H1 (cell line): ENCODE data around the gene NGFR. TPM values are rescaled to one million over a fixed set of nuclear protein-coding genes. Genes with fewer than 3 reads are reported as not detected.

ENCODE experiments used
- ASH2L ChIP-seq: fragments of 200-600, 300-600 bp; sonication (generic); IDR thresholded peaks from one replicate; pipeline ENCODE4 v1.7.1; 2017; ENCODE audit warnings: low read length
- EP300 ChIP-seq, 2 experiments: IDR thresholded peaks; 1 replicate in 1 of 2; 2 replicates in 1 of 2; pipeline ENCODE4 v1.6.1; 2011 to 2012; ENCODE audit warnings: low read depth in 2 of 2, low read length in 2 of 2, mild to moderate bottlenecking in 2 of 2, borderline replicate concordance in 1 of 2, inconsistent platforms in 1 of 2, moderate library complexity in 1 of 2
- KDM4A ChIP-seq: IDR thresholded peaks from one replicate; pipeline ENCODE4 v1.7.1; 2012; ENCODE audit warnings: low read depth, mild to moderate bottlenecking, moderate library complexity, low read length, inconsistent platforms; ENCODE audit not compliant: severe bottlenecking
- RBBP5 ChIP-seq: IDR thresholded peaks from 2 replicates; pipeline ENCODE4 v1.7.1; 2012; ENCODE audit warnings: low read depth, mild to moderate bottlenecking, inconsistent platforms, low read length, moderate library complexity, borderline replicate concordance
- SUZ12 ChIP-seq: fragments of 200-600 bp; sonication (generic); IDR thresholded peaks from 2 replicates; pipeline ENCODE4 v1.6.1; 2012; ENCODE audit warnings: mild to moderate bottlenecking, inconsistent platforms, low read length, moderate library complexity, mixed read lengths
- YY1 ChIP-seq: IDR thresholded peaks from 2 replicates; pipeline ENCODE4 v1.6.1; 2011; ENCODE audit warnings: low read depth, mild to moderate bottlenecking, low read length
- polyA plus RNA-seq, 7 experiments: library from polyadenylated mRNA; depleted of rRNA in 3 of 7; stranded (reverse) in 5 of 7; unstranded in 2 of 7; fragments of >200 nt in 5 of 7; fragments of 200-250 nt in 2 of 7; gene quantifications; 1 replicate in 5 of 7; 2 replicates in 1 of 7; 4 replicates in 1 of 7; pipeline versions ENCODE4 v1.2.1 to v1.2.3, GENCODE V29; 2011 to 2013; ENCODE audit warnings: missing spikeins in 2 of 7, mixed read lengths in 2 of 7
- total RNA-seq: library from RNA; stranded (reverse); fragmentation: NEBNext Ultra II Directional; extraction: Animal tissue kit (Norgen Biotek cat#: 25700); gene quantifications from 2 replicates; pipeline ENCODE4 v1.2.1, GENCODE V29; 2021
- TF ChIP-seq, protein P1 (sequence below): fragments of 300-600 bp; sonication (generic); IDR thresholded peaks from 2 replicates; pipeline ENCODE4 v1.7.1; 2012; ENCODE audit warnings: low read length, moderate library complexity, mild to moderate bottlenecking, inconsistent platforms; ENCODE audit not compliant: insufficient replicate concordance
- TF ChIP-seq, protein P2 (sequence below): IDR thresholded peaks from 2 replicates; pipeline ENCODE4 v1.6.1; 2012; ENCODE audit warnings: inconsistent platforms

NGFR gene
- total and polyA plus RNA-seq, 2 of the 8 experiments (the other 6 are each of a cell fraction or from before 2014, with no cell fraction given), result 8.1 to 10.3 TPM

DNA sequence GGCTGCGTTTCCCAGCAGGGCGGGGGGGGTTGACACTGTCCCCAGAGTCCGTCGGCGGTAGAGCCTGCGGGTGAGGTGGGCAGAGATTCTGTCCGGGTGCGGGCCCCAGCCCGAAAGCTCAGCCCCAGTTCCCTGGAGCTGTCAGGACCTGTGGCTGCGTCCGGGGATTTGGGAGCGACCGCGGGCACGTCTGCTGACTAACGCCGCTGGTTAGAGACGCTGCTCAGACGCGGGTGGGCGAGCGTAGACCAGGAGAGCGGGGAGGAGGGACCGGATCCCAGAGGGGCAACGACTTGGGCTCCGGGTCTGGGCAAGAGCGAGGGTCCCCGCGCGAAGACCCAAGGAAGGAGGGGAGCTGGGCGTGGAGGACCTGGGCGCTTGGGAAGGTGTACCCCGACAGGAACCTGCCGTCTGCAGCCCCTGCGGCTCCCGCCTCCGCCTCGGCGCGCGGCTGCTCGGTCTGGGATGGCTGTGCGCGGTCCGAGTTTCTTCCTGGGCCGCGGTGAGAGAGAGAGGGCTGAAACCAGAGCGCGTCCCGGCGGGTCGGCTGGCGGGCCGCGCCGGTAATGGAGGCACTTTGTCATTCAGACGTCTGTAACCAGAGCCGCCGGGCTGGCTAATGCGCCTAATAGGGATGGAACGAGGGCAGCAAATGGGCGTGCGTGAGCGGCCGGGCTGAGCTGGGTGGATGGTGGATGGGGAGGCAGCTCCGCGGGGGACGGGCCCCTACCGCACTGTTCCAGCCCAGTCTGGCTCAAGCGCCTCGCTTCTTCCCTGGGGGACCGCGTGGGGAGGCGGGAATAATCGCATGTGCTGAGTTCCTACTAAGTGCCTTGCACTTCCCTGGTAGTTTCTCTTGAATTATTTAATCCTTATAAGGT lies 2.3 kb downstream of the NGFR start (continued):
- TF ChIP-seq, protein P1, sequence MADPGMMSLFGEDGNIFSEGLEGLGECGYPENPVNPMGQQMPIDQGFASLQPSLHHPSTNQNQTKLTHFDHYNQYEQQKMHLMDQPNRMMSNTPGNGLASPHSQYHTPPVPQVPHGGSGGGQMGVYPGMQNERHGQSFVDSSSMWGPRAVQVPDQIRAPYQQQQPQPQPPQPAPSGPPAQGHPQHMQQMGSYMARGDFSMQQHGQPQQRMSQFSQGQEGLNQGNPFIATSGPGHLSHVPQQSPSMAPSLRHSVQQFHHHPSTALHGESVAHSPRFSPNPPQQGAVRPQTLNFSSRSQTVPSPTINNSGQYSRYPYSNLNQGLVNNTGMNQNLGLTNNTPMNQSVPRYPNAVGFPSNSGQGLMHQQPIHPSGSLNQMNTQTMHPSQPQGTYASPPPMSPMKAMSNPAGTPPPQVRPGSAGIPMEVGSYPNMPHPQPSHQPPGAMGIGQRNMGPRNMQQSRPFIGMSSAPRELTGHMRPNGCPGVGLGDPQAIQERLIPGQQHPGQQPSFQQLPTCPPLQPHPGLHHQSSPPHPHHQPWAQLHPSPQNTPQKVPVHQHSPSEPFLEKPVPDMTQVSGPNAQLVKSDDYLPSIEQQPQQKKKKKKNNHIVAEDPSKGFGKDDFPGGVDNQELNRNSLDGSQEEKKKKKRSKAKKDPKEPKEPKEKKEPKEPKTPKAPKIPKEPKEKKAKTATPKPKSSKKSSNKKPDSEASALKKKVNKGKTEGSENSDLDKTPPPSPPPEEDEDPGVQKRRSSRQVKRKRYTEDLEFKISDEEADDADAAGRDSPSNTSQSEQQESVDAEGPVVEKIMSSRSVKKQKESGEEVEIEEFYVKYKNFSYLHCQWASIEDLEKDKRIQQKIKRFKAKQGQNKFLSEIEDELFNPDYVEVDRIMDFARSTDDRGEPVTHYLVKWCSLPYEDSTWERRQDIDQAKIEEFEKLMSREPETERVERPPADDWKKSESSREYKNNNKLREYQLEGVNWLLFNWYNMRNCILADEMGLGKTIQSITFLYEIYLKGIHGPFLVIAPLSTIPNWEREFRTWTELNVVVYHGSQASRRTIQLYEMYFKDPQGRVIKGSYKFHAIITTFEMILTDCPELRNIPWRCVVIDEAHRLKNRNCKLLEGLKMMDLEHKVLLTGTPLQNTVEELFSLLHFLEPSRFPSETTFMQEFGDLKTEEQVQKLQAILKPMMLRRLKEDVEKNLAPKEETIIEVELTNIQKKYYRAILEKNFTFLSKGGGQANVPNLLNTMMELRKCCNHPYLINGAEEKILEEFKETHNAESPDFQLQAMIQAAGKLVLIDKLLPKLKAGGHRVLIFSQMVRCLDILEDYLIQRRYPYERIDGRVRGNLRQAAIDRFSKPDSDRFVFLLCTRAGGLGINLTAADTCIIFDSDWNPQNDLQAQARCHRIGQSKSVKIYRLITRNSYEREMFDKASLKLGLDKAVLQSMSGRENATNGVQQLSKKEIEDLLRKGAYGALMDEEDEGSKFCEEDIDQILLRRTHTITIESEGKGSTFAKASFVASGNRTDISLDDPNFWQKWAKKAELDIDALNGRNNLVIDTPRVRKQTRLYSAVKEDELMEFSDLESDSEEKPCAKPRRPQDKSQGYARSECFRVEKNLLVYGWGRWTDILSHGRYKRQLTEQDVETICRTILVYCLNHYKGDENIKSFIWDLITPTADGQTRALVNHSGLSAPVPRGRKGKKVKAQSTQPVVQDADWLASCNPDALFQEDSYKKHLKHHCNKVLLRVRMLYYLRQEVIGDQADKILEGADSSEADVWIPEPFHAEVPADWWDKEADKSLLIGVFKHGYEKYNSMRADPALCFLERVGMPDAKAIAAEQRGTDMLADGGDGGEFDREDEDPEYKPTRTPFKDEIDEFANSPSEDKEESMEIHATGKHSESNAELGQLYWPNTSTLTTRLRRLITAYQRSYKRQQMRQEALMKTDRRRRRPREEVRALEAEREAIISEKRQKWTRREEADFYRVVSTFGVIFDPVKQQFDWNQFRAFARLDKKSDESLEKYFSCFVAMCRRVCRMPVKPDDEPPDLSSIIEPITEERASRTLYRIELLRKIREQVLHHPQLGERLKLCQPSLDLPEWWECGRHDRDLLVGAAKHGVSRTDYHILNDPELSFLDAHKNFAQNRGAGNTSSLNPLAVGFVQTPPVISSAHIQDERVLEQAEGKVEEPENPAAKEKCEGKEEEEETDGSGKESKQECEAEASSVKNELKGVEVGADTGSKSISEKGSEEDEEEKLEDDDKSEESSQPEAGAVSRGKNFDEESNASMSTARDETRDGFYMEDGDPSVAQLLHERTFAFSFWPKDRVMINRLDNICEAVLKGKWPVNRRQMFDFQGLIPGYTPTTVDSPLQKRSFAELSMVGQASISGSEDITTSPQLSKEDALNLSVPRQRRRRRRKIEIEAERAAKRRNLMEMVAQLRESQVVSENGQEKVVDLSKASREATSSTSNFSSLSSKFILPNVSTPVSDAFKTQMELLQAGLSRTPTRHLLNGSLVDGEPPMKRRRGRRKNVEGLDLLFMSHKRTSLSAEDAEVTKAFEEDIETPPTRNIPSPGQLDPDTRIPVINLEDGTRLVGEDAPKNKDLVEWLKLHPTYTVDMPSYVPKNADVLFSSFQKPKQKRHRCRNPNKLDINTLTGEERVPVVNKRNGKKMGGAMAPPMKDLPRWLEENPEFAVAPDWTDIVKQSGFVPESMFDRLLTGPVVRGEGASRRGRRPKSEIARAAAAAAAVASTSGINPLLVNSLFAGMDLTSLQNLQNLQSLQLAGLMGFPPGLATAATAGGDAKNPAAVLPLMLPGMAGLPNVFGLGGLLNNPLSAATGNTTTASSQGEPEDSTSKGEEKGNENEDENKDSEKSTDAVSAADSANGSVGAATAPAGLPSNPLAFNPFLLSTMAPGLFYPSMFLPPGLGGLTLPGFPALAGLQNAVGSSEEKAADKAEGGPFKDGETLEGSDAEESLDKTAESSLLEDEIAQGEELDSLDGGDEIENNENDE, result no peak
- TF ChIP-seq YY1 (peak; percentile 61; the same call in 1 of the 2 replicates), RBBP5 (peak; percentile 59; the same call in 1 of the 2 replicates), SUZ12 (peak; percentile 54; the same call in 1 of the 2 replicates), EP300 (IDR thresholded peaks at IDR 0.05; ENCODE audit: borderline replicate concordance in 1 of 2, low read depth in 2 of 2, low read length in 2 of 2) (no peak), ASH2L (peak; percentile 73), KDM4A (peak; percentile 83)
- TF ChIP-seq, protein P2, sequence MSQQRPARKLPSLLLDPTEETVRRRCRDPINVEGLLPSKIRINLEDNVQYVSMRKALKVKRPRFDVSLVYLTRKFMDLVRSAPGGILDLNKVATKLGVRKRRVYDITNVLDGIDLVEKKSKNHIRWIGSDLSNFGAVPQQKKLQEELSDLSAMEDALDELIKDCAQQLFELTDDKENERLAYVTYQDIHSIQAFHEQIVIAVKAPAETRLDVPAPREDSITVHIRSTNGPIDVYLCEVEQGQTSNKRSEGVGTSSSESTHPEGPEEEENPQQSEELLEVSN, result peak; percentile 84
